NCI-H187 treated with DMSO at 0.1 percent for 48 hours (cell line): ENCODE measurements around the gene RCAN2.

ENCODE experiments used
- DNase-seq: peaks from one replicate; lab custom pipeline; 2025; lab: John Stamatoyannopoulos, UW

The RCAN2 gene

DNA sequence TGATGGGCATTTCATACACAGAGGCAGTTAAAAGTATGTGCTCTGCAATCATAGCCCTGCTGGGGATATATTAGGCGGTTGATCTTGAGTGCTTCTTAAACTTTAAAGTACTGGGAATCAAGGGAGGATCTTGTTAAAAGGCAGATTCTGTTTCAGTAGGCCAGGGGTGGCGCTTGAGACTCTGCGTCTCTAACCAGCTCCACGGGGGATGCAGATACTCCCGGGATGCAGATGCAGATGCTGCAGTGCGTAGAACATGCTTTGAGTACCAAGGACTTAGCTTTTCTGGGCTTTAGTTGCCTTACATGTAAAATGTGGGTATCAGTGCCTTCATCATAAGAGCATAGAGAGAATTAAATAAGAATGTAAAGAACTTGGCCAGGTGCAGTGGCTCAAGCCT is 276.0 kb downstream of the RCAN2 start:
- no peak for DNase-seq

- DNase-seq = no peak
These were observed 279.3 kb downstream of the RCAN2 start for GRCh38 chr6:46211917-46212316.

GRCh38 chr6:46210294-46210693 is 281.0 kb downstream of the RCAN2 start:
- no peak for DNase-seq

- DNase-seq = no peak
These were observed 282.9 kb downstream of the RCAN2 start for GRCh38 chr6:46208303-46208702.

- no peak for DNase-seq
These were observed 284.1 kb downstream of the RCAN2 start for GRCh38 chr6:46207174-46207573.

- no peak for DNase-seq
These were observed 286.2 kb downstream of the RCAN2 start for GRCh38 chr6:46204880-46205650.

- DNase-seq = no peak
These were observed 287.7 kb downstream of the RCAN2 start for GRCh38 chr6:46203391-46204177.

DNA sequence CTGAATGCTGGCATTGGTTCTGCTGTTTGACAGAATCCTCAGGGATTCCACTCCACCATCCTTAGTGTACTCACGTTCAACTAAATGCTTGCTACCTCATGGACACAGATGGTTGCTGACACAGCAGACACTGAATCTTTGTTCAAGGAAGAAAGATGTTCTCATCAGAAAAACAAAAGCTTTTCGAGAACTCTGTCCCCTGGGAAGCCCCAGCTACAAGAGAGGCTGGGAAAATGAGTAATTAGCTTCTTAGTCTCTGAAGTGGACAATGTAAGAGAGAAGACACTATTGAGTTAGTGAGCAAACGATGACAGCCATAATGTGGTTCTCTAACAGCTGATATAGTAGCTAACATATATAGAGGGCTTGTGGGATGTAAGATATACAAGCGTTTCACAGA is 289.5 kb downstream of the RCAN2 start:
- DNase-seq = peak; percentile 75

DNA sequence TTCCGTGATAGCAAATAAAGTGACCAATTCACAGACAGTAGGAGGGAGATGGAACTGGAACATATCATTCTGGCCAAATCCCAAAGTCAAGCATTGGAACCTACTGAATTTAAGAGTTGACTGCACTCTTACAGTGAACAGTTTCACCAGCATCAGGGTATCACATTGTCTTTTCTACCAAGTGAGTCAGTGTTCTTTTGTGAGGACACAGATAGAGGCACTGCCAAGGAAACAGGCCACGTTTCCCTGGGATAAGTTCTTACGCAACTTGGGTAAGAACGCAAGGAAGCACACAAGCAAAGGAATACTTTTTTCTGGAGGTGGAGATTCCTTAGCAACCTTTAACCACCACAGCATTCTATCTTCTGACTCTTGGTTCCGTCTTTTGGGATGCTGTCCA is 291.9 kb downstream of the RCAN2 start:
- no peak for DNase-seq

GRCh38 chr6:46191961-46192360 is 299.3 kb downstream of the RCAN2 start:
- DNase-seq = no peak

DNA sequence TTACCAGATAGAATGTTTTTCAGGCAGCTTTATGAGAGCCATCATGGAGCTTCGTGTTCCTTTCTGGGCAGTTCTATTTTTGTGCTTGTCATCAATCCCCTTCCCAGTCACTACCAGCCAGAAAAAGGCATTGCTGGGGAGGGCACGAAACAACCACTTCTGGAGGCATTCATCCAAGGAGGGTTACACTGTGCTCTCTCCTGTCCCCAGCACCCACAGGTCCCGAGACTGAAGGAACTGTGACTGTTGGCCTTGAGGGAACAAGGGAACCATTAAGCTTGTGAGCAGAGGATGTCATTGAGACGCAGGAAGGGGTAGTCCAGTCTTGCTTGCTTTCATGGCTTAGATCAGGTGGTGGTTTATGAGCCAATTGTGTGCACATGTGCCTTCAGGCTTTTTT is 300.4 kb downstream of the RCAN2 start:
- DNase-seq = peak; percentile 26

GRCh38 chr6:46189726-46190125 is 301.5 kb downstream of the RCAN2 start:
- DNase-seq = no peak

GRCh38 chr6:46186583-46186982 is 304.7 kb downstream of the RCAN2 start:
- DNase-seq = no peak

GRCh38 chr6:46184114-46184513 is 307.1 kb downstream of the RCAN2 start:
- DNase-seq = no peak

GRCh38 chr6:46175976-46176375 is 315.3 kb downstream of the RCAN2 start:
- DNase-seq = no peak

- no peak for DNase-seq
These were observed 315.8 kb downstream of the RCAN2 start for GRCh38 chr6:46175446-46175845.

DNA sequence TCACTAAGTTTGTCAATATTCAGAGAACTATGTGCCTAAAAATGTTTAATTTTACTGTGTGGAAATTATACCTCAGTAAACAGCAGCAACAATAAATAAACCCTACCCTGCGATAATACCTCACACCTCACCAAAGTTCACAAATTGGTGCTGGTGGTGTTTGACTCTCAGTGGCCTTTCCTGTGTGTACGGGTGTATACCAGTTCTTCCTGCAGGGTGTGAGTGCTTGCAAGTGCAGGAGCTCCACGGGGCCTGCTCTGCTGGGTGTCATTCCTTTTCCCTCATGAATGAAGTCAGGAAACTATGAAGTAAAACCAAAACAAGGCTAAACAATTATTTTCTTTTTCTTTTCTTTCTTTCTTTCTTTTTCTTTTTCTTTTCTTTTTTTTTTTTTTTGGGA is 316.3 kb downstream of the RCAN2 start:
- DNase-seq = no peak

- no peak for DNase-seq
These were observed 319.1 kb downstream of the RCAN2 start for GRCh38 chr6:46172176-46172575.
